Measurements from ENCODE around the gene KRTAP1-4. TPM values are rescaled to one million over a fixed set of nuclear protein-coding genes. Genes with fewer than 3 reads are reported as not detected.

Gene KRTAP1-4
- total RNA-seq, 2 experiments from 2014 or later: not detected

GRCh38 chr17:40997361-40997760 is 32.6 kb downstream of the KRTAP1-4 start:
- no peak overlapping the region for H3K4me2 ChIP-seq (ENCODE audit: low read length)
- no peak for DNase-seq (ENCODE audit: low spot score)
- no peaks in the 10 kb centered on the region for H3K36me3 ChIP-seq (ENCODE audit: insufficient read depth, low read length)
- no peaks in the 10 kb centered on the region for H3K9me3 ChIP-seq (ENCODE audit: low read length)
- H3K79me2 ChIP-seq (ENCODE audit: insufficient read depth, low read depth, low read length): no peaks in the 10 kb centered on the region
- ChIA-PET CTCF (ENCODE audit: unreplicated experiment) (no interaction called here), POLR2A (no interaction called here)
- no peak overlapping the region for H2AFZ ChIP-seq (ENCODE audit: low read length)
- intact Hi-C loops (cut with micrococcal nuclease; ENCODE audit: unreplicated experiment): no loop called here
- no peaks in the 10 kb centered on the region for H4K20me1 ChIP-seq (ENCODE audit: insufficient read depth, low read length)
- BruUV-seq (replicated peaks): no TSS peak
- H3K4me3 ChIP-seq (ENCODE audit: low read depth, low read length, poor library complexity, severe bottlenecking): no peak overlapping the region
- H3K9me2 ChIP-seq (ENCODE audit: insufficient read depth, low read length): no peaks in the 10 kb centered on the region
- TF ChIP-seq CTCF (conservative IDR thresholded peaks at IDR 0.05; ENCODE audit: low read length) (no peak), EZH2phosphoT487 (IDR thresholded peaks at IDR 0.05; ENCODE audit: borderline replicate concordance, low read depth, low read length) (no peak)
- H3K27ac ChIP-seq (ENCODE audit: low read depth, low read length, poor library complexity, severe bottlenecking): no peak overlapping the region
- no peaks in the 10 kb centered on the region for H3K4me1 ChIP-seq (ENCODE audit: insufficient read depth, low read length, poor library complexity, severe bottlenecking)

DNA sequence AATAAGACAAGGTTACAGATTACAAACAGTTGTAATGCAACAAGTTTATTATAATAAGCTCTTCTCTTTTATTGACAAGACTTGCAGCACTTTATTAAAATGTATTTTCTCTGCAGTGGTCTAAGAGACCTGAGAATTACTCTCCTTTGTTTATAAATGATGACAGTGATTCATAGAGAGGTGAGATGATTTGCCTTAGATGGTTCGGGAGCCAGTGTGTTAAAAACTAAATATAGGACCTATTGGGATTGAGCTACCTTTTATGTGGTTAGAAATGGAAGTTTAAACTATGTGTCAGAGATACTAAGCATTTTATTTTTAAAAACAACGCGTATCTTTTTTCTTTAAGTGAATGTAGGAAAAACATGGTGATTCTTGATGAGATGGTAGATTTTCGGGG is 33.2 kb downstream of the KRTAP1-4 start:
- TF ChIP-seq EZH2phosphoT487 (IDR thresholded peaks at IDR 0.05; ENCODE audit: borderline replicate concordance, low read depth, low read length) (no peak), CTCF (conservative IDR thresholded peaks at IDR 0.05; ENCODE audit: low read length) (no peak)
- H2AFZ ChIP-seq (ENCODE audit: low read length): no peak overlapping the region
- no peaks in the 10 kb centered on the region for H3K9me2 ChIP-seq (ENCODE audit: insufficient read depth, low read length)
- no peaks in the 10 kb centered on the region for H3K36me3 ChIP-seq (ENCODE audit: insufficient read depth, low read length)
- no peaks in the 10 kb centered on the region for H3K79me2 ChIP-seq (ENCODE audit: insufficient read depth, low read depth, low read length)
- H3K27ac ChIP-seq (ENCODE audit: low read depth, low read length, poor library complexity, severe bottlenecking): no peak overlapping the region
- H4K20me1 ChIP-seq (ENCODE audit: insufficient read depth, low read length): no peaks in the 10 kb centered on the region
- DNase-seq (ENCODE audit: low spot score): no peak
- no TSS peak for BruUV-seq (replicated peaks)
- no peak overlapping the region for H3K4me3 ChIP-seq (ENCODE audit: low read depth, low read length, poor library complexity, severe bottlenecking)
- no peaks in the 10 kb centered on the region for H3K9me3 ChIP-seq (ENCODE audit: low read length)
- POLR2A ChIA-PET: no interaction called here
- H3K4me2 ChIP-seq (ENCODE audit: low read length): no peak overlapping the region
- intact Hi-C loops (cut with micrococcal nuclease; ENCODE audit: unreplicated experiment): no loop called here
- H3K4me1 ChIP-seq (ENCODE audit: insufficient read depth, low read length, poor library complexity, severe bottlenecking): no peaks in the 10 kb centered on the region
- CTCF ChIA-PET (ENCODE audit: unreplicated experiment): no interaction called here

- H3K36me3 ChIP-seq (ENCODE audit: insufficient read depth, low read length): no peaks in the 10 kb centered on the region
- intact Hi-C loops (cut with micrococcal nuclease; ENCODE audit: unreplicated experiment): no loop called here
- H3K4me1 ChIP-seq (ENCODE audit: insufficient read depth, low read length, poor library complexity, severe bottlenecking): no peaks in the 10 kb centered on the region
- H2AFZ ChIP-seq (ENCODE audit: low read length): no peak overlapping the region
- H3K27ac ChIP-seq (ENCODE audit: low read depth, low read length, poor library complexity, severe bottlenecking): no peak overlapping the region
- no peak overlapping the region for H3K4me3 ChIP-seq (ENCODE audit: low read depth, low read length, poor library complexity, severe bottlenecking)
- POLR2A ChIA-PET: no interaction called here
- no TSS peak for BruUV-seq (replicated peaks)
- no peak for TF ChIP-seq EZH2phosphoT487 (IDR thresholded peaks at IDR 0.05; ENCODE audit: borderline replicate concordance, low read depth, low read length)
- no peak for TF ChIP-seq CTCF (conservative IDR thresholded peaks at IDR 0.05; ENCODE audit: low read length)
- H4K20me1 ChIP-seq (ENCODE audit: insufficient read depth, low read length): no peaks in the 10 kb centered on the region
- H3K9me2 ChIP-seq (ENCODE audit: insufficient read depth, low read length): no peaks in the 10 kb centered on the region
- H3K4me2 ChIP-seq (ENCODE audit: low read length): no peak overlapping the region
- no peaks in the 10 kb centered on the region for H3K9me3 ChIP-seq (ENCODE audit: low read length)
- H3K79me2 ChIP-seq (ENCODE audit: insufficient read depth, low read depth, low read length): no peaks in the 10 kb centered on the region
- CTCF ChIA-PET (ENCODE audit: unreplicated experiment): no interaction called here
- no peak for DNase-seq (ENCODE audit: low spot score)
These were observed 34.9 kb downstream of the KRTAP1-4 start for GRCh38 chr17:40995116-40995515.

Data from OCI-LY7 (cell line).